ENCODE results near the gene SLC4A8.

Gene SLC4A8

GRCh38 chr12:51538149-51538548 is 113.5 kb downstream of the SLC4A8 start:
- no peaks in the 10 kb centered on the region for H3K36me3 ChIP-seq (ENCODE audit: control insufficient read depth in 2 of 2, insufficient read depth in 2 of 2, low read length in 2 of 2)
- no peaks in the 10 kb centered on the region for H3K4me1 ChIP-seq (ENCODE audit: control insufficient read depth, insufficient read depth, low read length)
- H3K27me3 ChIP-seq (ENCODE audit: control insufficient read depth in 1 of 2, insufficient read depth in 2 of 2, low read length in 2 of 2) = peaks cover 8 to 10% of the 10 kb centered on the region in 2 donors
- no peak overlapping the region for H3K27ac ChIP-seq (ENCODE audit: low read length)
- H3K4me3 ChIP-seq (ENCODE audit: low read length in 2 of 2) = no peak overlapping the region
- H3K9ac ChIP-seq (ENCODE audit: low read length in 2 of 2) = no peak overlapping the region
- H3K9me3 ChIP-seq (ENCODE audit: control insufficient read depth in 2 of 2, low read length in 2 of 2) = no peaks in the 10 kb centered on the region

GRCh38 chr12:51538599-51538998 is 114.0 kb downstream of the SLC4A8 start:
- H3K27me3 ChIP-seq (ENCODE audit: control insufficient read depth in 1 of 2, insufficient read depth in 2 of 2, low read length in 2 of 2) = peaks cover 8 to 10% of the 10 kb centered on the region in 2 donors
- H3K4me3 ChIP-seq (ENCODE audit: low read length in 2 of 2) = no peak overlapping the region
- H3K27ac ChIP-seq (ENCODE audit: low read length) = no peak overlapping the region
- H3K36me3 ChIP-seq (ENCODE audit: control insufficient read depth in 2 of 2, insufficient read depth in 2 of 2, low read length in 2 of 2) = no peaks in the 10 kb centered on the region
- H3K9ac ChIP-seq (ENCODE audit: low read length in 2 of 2) = no peak overlapping the region
- H3K9me3 ChIP-seq (ENCODE audit: control insufficient read depth in 2 of 2, low read length in 2 of 2) = no peaks in the 10 kb centered on the region
- no peaks in the 10 kb centered on the region for H3K4me1 ChIP-seq (ENCODE audit: control insufficient read depth, insufficient read depth, low read length)

GRCh38 chr12:51540996-51541395 is 116.4 kb downstream of the SLC4A8 start:
- Histone ChIP-seq H3K36me3 (ENCODE audit: control insufficient read depth in 2 of 2, insufficient read depth in 2 of 2, low read length in 2 of 2) (no peaks in the 10 kb centered on the region), H3K9me3 (ENCODE audit: control insufficient read depth in 2 of 2, low read length in 2 of 2) (no peaks in the 10 kb centered on the region), H3K27ac (ENCODE audit: low read length) (no peak overlapping the region), H3K27me3 (ENCODE audit: control insufficient read depth in 1 of 2, insufficient read depth in 2 of 2, low read length in 2 of 2) (peaks cover 3 to 8% of the 10 kb centered on the region in 2 donors), H3K9ac (ENCODE audit: low read length in 2 of 2) (no peak overlapping the region), H3K4me3 (ENCODE audit: low read length in 2 of 2) (no peak overlapping the region), H3K4me1 (ENCODE audit: control insufficient read depth, insufficient read depth, low read length) (no peaks in the 10 kb centered on the region)

GRCh38 chr12:51546097-51546496 is 121.5 kb downstream of the SLC4A8 start:
- Histone ChIP-seq H3K36me3 (ENCODE audit: control insufficient read depth in 2 of 2, insufficient read depth in 2 of 2, low read length in 2 of 2) (no peaks in the 10 kb centered on the region), H3K9me3 (ENCODE audit: control insufficient read depth in 2 of 2, low read length in 2 of 2) (no peaks in the 10 kb centered on the region), H3K9ac (ENCODE audit: low read length in 2 of 2) (no peak overlapping the region), H3K27ac (ENCODE audit: low read length) (no peak overlapping the region), H3K4me3 (ENCODE audit: low read length in 2 of 2) (no peak overlapping the region), H3K27me3 (ENCODE audit: control insufficient read depth in 1 of 2, insufficient read depth in 2 of 2, low read length in 2 of 2) (peaks cover 2 to 3% of the 10 kb centered on the region in 2 donors), H3K4me1 (ENCODE audit: control insufficient read depth, insufficient read depth, low read length) (no peaks in the 10 kb centered on the region)

- H3K9ac ChIP-seq (ENCODE audit: low read length in 2 of 2) = no peak overlapping the region
- H3K9me3 ChIP-seq (ENCODE audit: control insufficient read depth in 2 of 2, low read length in 2 of 2) = no peaks in the 10 kb centered on the region
- H3K36me3 ChIP-seq (ENCODE audit: control insufficient read depth in 2 of 2, insufficient read depth in 2 of 2, low read length in 2 of 2) = no peaks in the 10 kb centered on the region
- H3K4me1 ChIP-seq (ENCODE audit: control insufficient read depth, insufficient read depth, low read length) = no peaks in the 10 kb centered on the region
- H3K27ac ChIP-seq (ENCODE audit: low read length) = no peak overlapping the region
- no peak overlapping the region for H3K4me3 ChIP-seq (ENCODE audit: low read length in 2 of 2)
- peaks cover 1 to 2% of the 10 kb centered on the region in 2 donors for H3K27me3 ChIP-seq (ENCODE audit: control insufficient read depth in 1 of 2, insufficient read depth in 2 of 2, low read length in 2 of 2)
These were observed 123.0 kb downstream of the SLC4A8 start for GRCh38 chr12:51547606-51548005.

GRCh38 chr12:51548241-51548640 is 123.6 kb downstream of the SLC4A8 start:
- Histone ChIP-seq H3K9me3 (ENCODE audit: control insufficient read depth in 2 of 2, low read length in 2 of 2) (no peaks in the 10 kb centered on the region), H3K27me3 (ENCODE audit: control insufficient read depth in 1 of 2, insufficient read depth in 2 of 2, low read length in 2 of 2) (peaks cover 0 to 2% of the 10 kb centered on the region in 2 donors), H3K27ac (ENCODE audit: low read length) (no peak overlapping the region), H3K36me3 (ENCODE audit: control insufficient read depth in 2 of 2, insufficient read depth in 2 of 2, low read length in 2 of 2) (no peaks in the 10 kb centered on the region), H3K9ac (ENCODE audit: low read length in 2 of 2) (no peak overlapping the region), H3K4me1 (ENCODE audit: control insufficient read depth, insufficient read depth, low read length) (no peaks in the 10 kb centered on the region), H3K4me3 (ENCODE audit: low read length in 2 of 2) (no peak overlapping the region)

- Histone ChIP-seq H3K4me1 (ENCODE audit: control insufficient read depth, insufficient read depth, low read length) (no peaks in the 10 kb centered on the region), H3K9me3 (ENCODE audit: control insufficient read depth in 2 of 2, low read length in 2 of 2) (peaks cover 0 to 5% of the 10 kb centered on the region in 2 donors), H3K27ac (ENCODE audit: low read length) (no peak overlapping the region), H3K36me3 (ENCODE audit: control insufficient read depth in 2 of 2, insufficient read depth in 2 of 2, low read length in 2 of 2) (no peaks in the 10 kb centered on the region), H3K9ac (ENCODE audit: low read length in 2 of 2) (no peak overlapping the region), H3K4me3 (ENCODE audit: low read length in 2 of 2) (no peak overlapping the region), H3K27me3 (ENCODE audit: control insufficient read depth in 1 of 2, insufficient read depth in 2 of 2, low read length in 2 of 2) (peaks cover 0 to 2% of the 10 kb centered on the region in 2 donors)
These were observed 125.0 kb downstream of the SLC4A8 start for GRCh38 chr12:51549637-51550036.

All from stomach smooth muscle (tissue), 2 donors.